NCI-H526 (cell line): ENCODE results near the gene IL10RB.
A peak's percentile ranks its signal among the peaks of the same experiment; 100 is the strongest.

ENCODE experiments used
- DNase-seq, 2 experiments: peaks; one replicate each; lab custom pipeline; 2025; lab: John Stamatoyannopoulos, UW

Gene IL10RB

GRCh38 chr21:33267250-33267649 is 1.1 kb downstream of the IL10RB start:
- DNase-seq, result no peak

GRCh38 chr21:33268393-33268736 is 2.2 kb downstream of the IL10RB start:
- no peak for DNase-seq

GRCh38 chr21:33268737-33269441 is 2.7 kb downstream of the IL10RB start:
- peak; percentile 10 to 80 for DNase-seq

- peak; percentile 73 to 83 for DNase-seq
Observed at GRCh38 chr21:33270986-33271385, 4.8 kb downstream of the IL10RB start.

- no peak for DNase-seq
Observed at GRCh38 chr21:33273044-33273443, 6.9 kb downstream of the IL10RB start.

- DNase-seq, result no peak
Observed at GRCh38 chr21:33278721-33279120, 12.6 kb downstream of the IL10RB start.

GRCh38 chr21:33279330-33279820 is 13.2 kb downstream of the IL10RB start:
- no peak for DNase-seq

GRCh38 chr21:33281096-33281652 is 15.0 kb downstream of the IL10RB start:
- no peak for DNase-seq

GRCh38 chr21:33283203-33283602 is 17.0 kb downstream of the IL10RB start:
- DNase-seq, result no peak

- DNase-seq, result no peak
Observed at GRCh38 chr21:33286076-33286475, 19.9 kb downstream of the IL10RB start.

GRCh38 chr21:33286600-33287456 is 20.7 kb downstream of the IL10RB start:
- no peak for DNase-seq

GRCh38 chr21:33289199-33289819 is 23.1 kb downstream of the IL10RB start:
- DNase-seq, result no peak

- no peak for DNase-seq
Observed at GRCh38 chr21:33290441-33290840, 24.3 kb downstream of the IL10RB start.

- no peak for DNase-seq
Observed at GRCh38 chr21:33291686-33292085, 25.5 kb downstream of the IL10RB start.

GRCh38 chr21:33292724-33293123 is 26.6 kb downstream of the IL10RB start:
- no peak for DNase-seq

- DNase-seq, result no peak
Observed at GRCh38 chr21:33293136-33293535, 27.0 kb downstream of the IL10RB start.

GRCh38 chr21:33293811-33294216 is 27.6 kb downstream of the IL10RB start:
- DNase-seq, result no peak

GRCh38 chr21:33296156-33296555 is 30.0 kb downstream of the IL10RB start:
- no peak for DNase-seq

- no peak for DNase-seq
Observed at GRCh38 chr21:33299181-33299752, 33.1 kb downstream of the IL10RB start.

- DNase-seq, result peak in 1 of 2 experiments; percentile 5
Observed at GRCh38 chr21:33300701-33301631, 34.8 kb downstream of the IL10RB start.

GRCh38 chr21:33301632-33302002 is 35.5 kb downstream of the IL10RB start:
- no peak for DNase-seq
